Ovary (tissue), 9 donors: ENCODE data around the gene PLEKHA3. TPM values are rescaled to one million over a fixed set of nuclear protein-coding genes. Genes with fewer than 3 reads are reported as not detected.

Experiments
- DNase-seq, 5 donors: peaks; one replicate each; pipeline ENCODE4 v3.0.0-alpha.2; 2019 to 2020
- H3K27ac ChIP-seq, 2 donors: fragments of 200-600 bp; one replicate each; pipeline versions ENCODE4 v1.5.1 to v1.8.0; 2019 to 2022
- H3K27me3 ChIP-seq: fragments of 200-600 bp; one replicate; pipeline ENCODE4 v1.8.0; 2022
- H3K36me3 ChIP-seq: fragments of 200-600 bp; sonication (generic); one replicate; pipeline ENCODE4 v1.5.1; 2019
- H3K4me1 ChIP-seq: one replicate; pipeline ENCODE4 v1.8.1; 2013; ENCODE audit warnings: mild to moderate bottlenecking, moderate library complexity; ENCODE audit not compliant: insufficient read depth
- H3K4me3 ChIP-seq: fragments of 200-600 bp; sonication (generic); one replicate; pipeline ENCODE4 v1.5.1; 2017
- H3K9me3 ChIP-seq, 2 donors: fragments of 200-600 bp in 1 of 2; sonication (generic) in 1 of 2; one replicate each; pipeline versions ENCODE4 v1.5.1 to v1.8.1; 2013 to 2019; ENCODE audit warnings: mild to moderate bottlenecking in 1 of 2, moderate library complexity in 1 of 2
- EP300 ChIP-seq: sonication (generic); formaldehyde crosslinking; IDR thresholded peaks from one replicate; pipeline ENCODE4 v1.6.1; 2017; ENCODE audit warnings: antibody characterized with exemption
- POLR2A ChIP-seq: fragments of 450-650 bp; IDR thresholded peaks from one replicate; pipeline ENCODE4 v1.6.1; 2017; ENCODE audit warnings: antibody characterized with exemption, mild to moderate bottlenecking, moderate library complexity
- WGBS, 3 donors: extraction: QIAGEN DNeasy Blood & Tissue Kit in 1 of 3; methylation state at CpG; one replicate each; pipeline versions ENCODE4 v1.1.5 to v1.1.7; 2013 to 2017; 5-methylcytosine and 5-hydroxymethylcytosine counted together
- intact Hi-C, 4 donors: fragments of 100-400 bp; cut with DNase I; formaldehyde crosslinking; loops; one replicate each; pipeline versions ENCODE4 v1.11.0 to v1.15.1; 2022 to 2023
- polyA plus RNA-seq, 2 donors: library from polyadenylated mRNA; stranded (reverse); fragments of 200-250 nt in 1 of 2; fragments of 350-450 nt in 1 of 2; fragmentation: Illumina TruSeq in 1 of 2; extraction: RNeasy Lipid Tissue Mini Kit (QIAGEN cat#74804) in 1 of 2; gene quantifications; one replicate each; pipeline ENCODE4 v1.2.3, GENCODE V29; 2013 to 2014
- total RNA-seq, 7 donors: library from RNA; depleted of rRNA in 2 of 7; stranded (reverse); fragments of >200 nt in 2 of 7; fragmentation: NEBNext Ultra II Directional in 3 of 7; extraction: Animal tissue kit (Norgen Biotek cat#: 25700) in 3 of 7; gene quantifications; one replicate each; pipeline versions ENCODE4 v1.1.0 to v1.2.4, GENCODE V29; 2016 to 2023
- TF ChIP-seq, protein P1 (sequence below), 3 donors: fragments of 450-650 bp in 2 of 3; fragments of 200-600 bp in 1 of 3; IDR thresholded peaks; one replicate each; pipeline versions ENCODE4 v1.5.1 to v1.8.0; 2016 to 2022; ENCODE audit warnings: antibody characterized with exemption in 3 of 3, mild to moderate bottlenecking in 1 of 3
- donor health status: DM: no; HTN: no; CAD: no; lungs with moderate emphysema.
- donor health status: DM: no; HTN: no; CAD: no.
- donor health status: Bipolar disorder and iron deficiency.
- donor health status: DM: yes; HTN: yes; CAD: no.
- donor health status: DM: no; HTN: no; CAD: no.
- donor health status: DM: yes; HTN: yes; CAD: no.

The PLEKHA3 gene
- total and polyA plus RNA-seq, 9 donors, result 4.4 to 40.6 (median 30.7) TPM

DNA sequence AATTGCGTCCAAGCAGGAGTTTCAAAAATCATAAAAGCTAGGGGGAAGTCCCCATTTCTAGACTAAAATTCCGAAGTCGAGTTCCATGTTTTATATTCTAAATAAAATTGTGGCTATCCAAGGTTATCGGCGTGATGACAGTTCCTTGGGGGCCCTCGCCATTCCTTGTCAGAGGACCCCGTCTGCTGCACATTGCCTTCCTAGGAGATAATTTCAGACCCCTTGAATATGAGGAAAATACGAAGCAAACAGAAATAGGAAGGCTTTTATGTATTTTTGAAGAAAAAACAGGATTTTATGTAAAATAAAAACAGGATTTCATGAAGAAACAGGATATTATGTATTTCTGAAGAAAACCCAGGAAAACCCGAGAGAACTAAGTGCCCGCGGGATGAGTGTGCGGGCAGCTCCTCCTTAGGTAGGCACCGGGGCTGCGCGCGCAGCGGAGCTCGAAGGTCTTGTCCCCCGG lies 465 bp upstream of the PLEKHA3 start:
- intact Hi-C loops, result loop anchor here in 2 of 4 donors (1.0 kb wide), 1 partner anchor 28 kb away; the partner anchor contains the start of genes PJVK (in 2 of the 2) and PRKRA (in 2 of the 2)
- Histone ChIP-seq H3K36me3 (no peaks in the 10 kb centered on the region), H3K4me1 (peaks cover 15% of the 10 kb centered on the region), H3K9me3 (no peaks in the 10 kb centered on the region), H3K27me3 (no peaks in the 10 kb centered on the region), H3K4me3 (peak overlapping the region; percentile 92), H3K27ac (peak overlapping the region; percentile 30 to 86)
- 17 to 25% (median 20%) methylated on average over 19 of the region's 19 CpGs for WGBS, 3 donors
- no peak for DNase-seq
- TF ChIP-seq POLR2A (no peak), EP300 (no peak)

DNA sequence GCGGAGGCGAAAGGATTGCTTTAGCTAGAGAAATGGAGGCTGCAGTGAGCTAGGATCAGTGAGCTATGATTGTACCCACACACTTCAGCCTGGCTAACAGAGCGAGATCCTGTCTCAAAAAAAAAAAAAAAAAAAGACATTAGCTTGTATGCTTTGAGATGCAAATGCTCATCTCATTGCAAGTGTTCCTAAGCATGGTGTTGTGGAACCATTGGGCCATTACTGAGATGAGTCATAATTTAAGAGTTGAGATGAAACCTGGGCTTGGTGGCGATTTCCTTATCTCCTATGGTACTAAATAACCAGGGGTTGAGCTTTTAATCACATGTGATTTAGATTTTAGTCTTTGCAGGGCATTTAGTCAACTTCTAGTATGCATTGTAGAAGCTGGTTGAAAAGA lies 2.2 kb downstream of the PLEKHA3 start:
- Histone ChIP-seq H3K4me1 (peaks cover 15% of the 10 kb centered on the region), H3K4me3 (no peak overlapping the region), H3K9me3 (no peaks in the 10 kb centered on the region), H3K36me3 (no peaks in the 10 kb centered on the region), H3K27ac (no peak overlapping the region), H3K27me3 (no peaks in the 10 kb centered on the region)
- no peak for DNase-seq
- TF ChIP-seq EP300, result no peak
- TF ChIP-seq, protein P1, sequence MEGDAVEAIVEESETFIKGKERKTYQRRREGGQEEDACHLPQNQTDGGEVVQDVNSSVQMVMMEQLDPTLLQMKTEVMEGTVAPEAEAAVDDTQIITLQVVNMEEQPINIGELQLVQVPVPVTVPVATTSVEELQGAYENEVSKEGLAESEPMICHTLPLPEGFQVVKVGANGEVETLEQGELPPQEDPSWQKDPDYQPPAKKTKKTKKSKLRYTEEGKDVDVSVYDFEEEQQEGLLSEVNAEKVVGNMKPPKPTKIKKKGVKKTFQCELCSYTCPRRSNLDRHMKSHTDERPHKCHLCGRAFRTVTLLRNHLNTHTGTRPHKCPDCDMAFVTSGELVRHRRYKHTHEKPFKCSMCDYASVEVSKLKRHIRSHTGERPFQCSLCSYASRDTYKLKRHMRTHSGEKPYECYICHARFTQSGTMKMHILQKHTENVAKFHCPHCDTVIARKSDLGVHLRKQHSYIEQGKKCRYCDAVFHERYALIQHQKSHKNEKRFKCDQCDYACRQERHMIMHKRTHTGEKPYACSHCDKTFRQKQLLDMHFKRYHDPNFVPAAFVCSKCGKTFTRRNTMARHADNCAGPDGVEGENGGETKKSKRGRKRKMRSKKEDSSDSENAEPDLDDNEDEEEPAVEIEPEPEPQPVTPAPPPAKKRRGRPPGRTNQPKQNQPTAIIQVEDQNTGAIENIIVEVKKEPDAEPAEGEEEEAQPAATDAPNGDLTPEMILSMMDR (IDR thresholded peaks at IDR 0.05), result no peak
- no peak for TF ChIP-seq POLR2A
- intact Hi-C loops, result no loop called here
- WGBS, 3 donors, result 91 to 93% (median 93%) methylated on average over 4 of the region's 4 CpGs

DNA sequence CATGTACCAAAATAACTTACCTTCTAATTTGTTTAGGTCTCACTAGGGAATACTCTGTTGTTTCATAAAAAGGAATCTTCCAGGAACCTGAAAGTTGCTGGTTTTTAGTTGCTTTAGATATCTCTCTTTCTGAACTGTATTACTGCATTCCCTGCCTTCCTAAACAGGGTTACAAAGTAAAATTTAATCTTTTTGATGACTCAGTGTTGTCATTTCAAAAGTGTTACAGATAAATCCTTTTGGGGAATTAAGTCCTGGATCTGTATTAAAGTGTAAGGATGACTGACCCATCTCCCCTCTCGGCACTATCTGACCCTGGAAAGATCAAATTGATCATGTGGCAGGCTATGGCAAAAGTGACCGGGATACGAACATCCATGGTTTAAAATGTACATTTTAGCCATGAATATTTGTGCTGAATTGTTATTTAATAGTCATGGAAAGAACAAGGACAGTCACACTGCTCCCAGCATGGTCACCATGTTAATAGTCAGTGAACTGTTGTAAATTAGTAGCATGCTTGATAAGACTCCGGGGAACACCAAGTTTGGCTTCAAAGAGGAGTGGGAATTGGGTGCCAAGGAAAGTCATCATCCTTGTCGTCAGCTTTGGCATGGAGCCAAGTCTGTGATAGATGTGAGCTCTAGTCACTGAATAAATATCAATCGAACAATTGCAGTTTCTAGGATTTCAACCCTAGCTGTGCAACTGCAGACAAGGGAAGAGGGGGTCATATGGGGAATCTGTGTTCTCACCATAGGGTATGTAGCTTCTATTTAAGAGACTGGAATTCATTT lies 4.2 kb downstream of the PLEKHA3 start:
- TF ChIP-seq POLR2A (no peak), EP300 (no peak)
- TF ChIP-seq, protein P1 (IDR thresholded peaks at IDR 0.05), result no peak
- H3K27me3 ChIP-seq, result no peaks in the 10 kb centered on the region
- 54 to 56% (median 54%) methylated on average over 6 of the region's 6 CpGs for WGBS, 3 donors
- no peaks in the 10 kb centered on the region for H3K9me3 ChIP-seq
- no peak overlapping the region for H3K4me3 ChIP-seq
- peak in 1 of 5 donors; percentile 26 for DNase-seq
- intact Hi-C loops, result no loop called here
- H3K4me1 ChIP-seq, result peaks cover 15% of the 10 kb centered on the region
- H3K27ac ChIP-seq, result no peak overlapping the region
- no peaks in the 10 kb centered on the region for H3K36me3 ChIP-seq

DNA sequence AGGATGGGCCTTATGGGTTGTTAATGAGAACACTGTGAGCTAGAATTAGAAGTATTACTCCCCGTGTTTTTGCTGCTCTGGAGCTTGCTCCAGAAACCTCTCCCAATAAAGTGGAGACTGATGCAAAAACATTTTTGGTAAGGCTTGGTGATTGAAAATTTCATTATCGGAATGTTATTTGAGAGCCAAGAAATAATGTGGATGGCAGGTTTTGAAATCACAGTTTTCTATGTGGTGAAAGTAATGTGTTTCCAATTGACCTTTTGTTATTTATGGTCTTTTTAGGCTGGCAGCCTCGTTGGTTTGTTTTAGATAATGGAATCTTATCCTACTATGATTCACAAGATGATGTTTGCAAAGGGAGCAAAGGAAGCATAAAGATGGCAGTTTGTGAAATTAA lies 5.1 kb downstream of the PLEKHA3 start:
- no peak for DNase-seq
- H3K27ac ChIP-seq, result no peak overlapping the region
- H3K9me3 ChIP-seq, result no peaks in the 10 kb centered on the region
- no peaks in the 10 kb centered on the region for H3K27me3 ChIP-seq
- H3K4me3 ChIP-seq, result no peak overlapping the region
- no peaks in the 10 kb centered on the region for H3K36me3 ChIP-seq
- H3K4me1 ChIP-seq, result peaks cover 13% of the 10 kb centered on the region
- intact Hi-C loops, result no loop called here
- WGBS, 3 donors, result 66 to 74% (median 70%) methylated on average over 3 of the region's 3 CpGs
- no peak for TF ChIP-seq POLR2A
- no peak for TF ChIP-seq EP300
- TF ChIP-seq, protein P1 (IDR thresholded peaks at IDR 0.05), result no peak

DNA sequence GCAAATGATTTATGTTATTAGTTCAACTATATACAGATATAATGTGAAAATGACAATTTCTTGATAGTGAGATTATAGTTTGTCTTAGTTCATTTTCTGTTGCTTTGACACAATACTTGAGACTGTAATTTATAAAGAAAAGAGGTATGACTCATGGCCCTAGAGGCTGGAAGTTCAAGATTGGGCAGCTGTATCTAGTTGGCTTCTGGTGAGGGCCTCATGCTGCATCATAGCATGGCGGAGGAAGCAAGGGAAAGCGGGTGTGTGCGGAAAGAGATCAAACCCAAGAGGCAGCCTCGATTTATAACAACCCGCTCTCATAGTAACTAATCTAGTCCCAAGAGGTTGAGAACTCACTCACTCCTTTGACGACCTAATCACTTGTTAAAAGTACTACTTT lies 11.4 kb downstream of the PLEKHA3 start:
- TF ChIP-seq, protein P1 (IDR thresholded peaks at IDR 0.05), result no peak
- TF ChIP-seq POLR2A (no peak), EP300 (no peak)
- intact Hi-C loops, result no loop called here
- Histone ChIP-seq H3K4me1 (no peaks in the 10 kb centered on the region), H3K27ac (no peak overlapping the region), H3K36me3 (no peaks in the 10 kb centered on the region), H3K27me3 (no peaks in the 10 kb centered on the region), H3K4me3 (no peak overlapping the region), H3K9me3 (no peaks in the 10 kb centered on the region)
- 78 to 94% (median 88%) methylated on average over 6 of the region's 6 CpGs for WGBS, 3 donors
- no peak for DNase-seq
